ENCODE measurements around the gene RPUSD1. TPM values are rescaled to one million over a fixed set of nuclear protein-coding genes. Genes with fewer than 3 reads are reported as not detected.
"Not testable (repeated sequence)": the region's sequence is repeated elsewhere in the genome, so short reads cannot be mapped to it uniquely, and the experiment has no call there.

RPUSD1 gene
- total RNA-seq, 1 experiment from 2014 or later = 69.3 TPM

- no peak for DNase-seq (ENCODE audit: low spot score)
- in situ Hi-C loops (cut with HindIII; ENCODE audit: low sequenced_read_pairs) = no loop called here
Observed at GRCh38 chr16:820748-821147, 32.6 kb upstream of the RPUSD1 start.

DNA sequence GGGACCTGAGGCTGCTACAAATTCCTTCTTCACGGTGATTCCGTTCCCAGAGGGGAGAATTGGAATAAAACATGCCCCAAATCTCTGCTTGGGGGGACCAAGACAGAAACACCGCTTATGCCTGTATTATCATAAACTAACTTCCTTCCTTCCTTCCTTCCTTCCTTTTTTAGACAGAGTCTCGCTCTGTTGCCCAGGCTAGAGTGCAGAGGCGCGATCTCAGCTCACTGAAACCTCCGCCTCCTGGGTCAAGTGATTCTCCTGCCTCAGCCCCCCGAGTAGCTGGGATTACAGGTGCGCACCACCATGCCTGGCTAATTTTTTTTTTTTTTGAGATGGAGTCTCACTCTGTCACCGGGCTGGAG lies 31.8 kb upstream of the RPUSD1 start:
- in situ Hi-C loops (cut with HindIII; ENCODE audit: low sequenced_read_pairs); DNase-seq (ENCODE audit: low spot score): not testable (repeated sequence)

- in situ Hi-C loops (cut with HindIII; ENCODE audit: low sequenced_read_pairs) = no loop called here
- DNase-seq (ENCODE audit: low spot score) = no peak
Observed at GRCh38 chr16:819336-820043, 31.3 kb upstream of the RPUSD1 start.

DNA sequence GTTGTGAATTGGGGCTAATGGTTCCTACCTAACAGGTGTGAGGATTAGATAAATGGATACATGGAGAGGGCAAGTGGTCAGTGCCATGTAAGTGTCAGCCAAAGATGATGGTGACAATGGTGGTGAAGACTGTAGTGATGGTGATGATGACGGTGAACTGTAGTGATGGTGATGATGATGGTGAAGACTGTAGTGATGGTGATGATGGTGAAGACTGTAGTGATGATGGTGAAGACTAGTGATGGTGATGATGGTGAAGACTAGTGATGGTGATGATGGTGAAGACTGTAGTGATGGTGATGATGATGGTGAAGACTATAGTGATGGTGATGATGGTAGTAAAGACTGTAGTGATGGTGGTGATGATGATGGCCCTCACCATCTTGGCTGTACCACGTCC lies 30.4 kb upstream of the RPUSD1 start:
- in situ Hi-C loops (cut with HindIII; ENCODE audit: low sequenced_read_pairs) = no loop called here
- no peak for DNase-seq (ENCODE audit: low spot score)

DNA sequence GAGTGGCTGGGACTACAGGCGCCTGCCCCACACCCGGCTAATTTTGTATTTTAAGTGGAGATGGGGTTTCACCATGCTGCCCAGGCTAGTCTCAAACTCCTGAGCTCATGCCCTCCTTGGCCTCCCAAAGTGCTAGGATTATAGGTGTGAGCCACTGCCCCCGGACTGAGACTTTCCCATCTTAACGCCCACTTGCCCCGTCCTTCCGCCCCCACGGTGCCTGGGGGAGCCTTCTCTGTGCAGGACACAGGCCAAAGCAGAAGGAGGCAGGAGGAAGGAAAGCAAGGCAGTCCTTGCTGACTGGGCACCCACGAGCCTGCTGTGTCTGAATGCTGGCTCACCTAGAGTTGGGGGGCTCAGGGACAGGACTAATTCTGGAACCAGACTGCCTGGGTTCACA lies 30.0 kb upstream of the RPUSD1 start:
- in situ Hi-C loops (cut with HindIII; ENCODE audit: low sequenced_read_pairs) = no loop called here
- no peak for DNase-seq (ENCODE audit: low spot score)

DNA sequence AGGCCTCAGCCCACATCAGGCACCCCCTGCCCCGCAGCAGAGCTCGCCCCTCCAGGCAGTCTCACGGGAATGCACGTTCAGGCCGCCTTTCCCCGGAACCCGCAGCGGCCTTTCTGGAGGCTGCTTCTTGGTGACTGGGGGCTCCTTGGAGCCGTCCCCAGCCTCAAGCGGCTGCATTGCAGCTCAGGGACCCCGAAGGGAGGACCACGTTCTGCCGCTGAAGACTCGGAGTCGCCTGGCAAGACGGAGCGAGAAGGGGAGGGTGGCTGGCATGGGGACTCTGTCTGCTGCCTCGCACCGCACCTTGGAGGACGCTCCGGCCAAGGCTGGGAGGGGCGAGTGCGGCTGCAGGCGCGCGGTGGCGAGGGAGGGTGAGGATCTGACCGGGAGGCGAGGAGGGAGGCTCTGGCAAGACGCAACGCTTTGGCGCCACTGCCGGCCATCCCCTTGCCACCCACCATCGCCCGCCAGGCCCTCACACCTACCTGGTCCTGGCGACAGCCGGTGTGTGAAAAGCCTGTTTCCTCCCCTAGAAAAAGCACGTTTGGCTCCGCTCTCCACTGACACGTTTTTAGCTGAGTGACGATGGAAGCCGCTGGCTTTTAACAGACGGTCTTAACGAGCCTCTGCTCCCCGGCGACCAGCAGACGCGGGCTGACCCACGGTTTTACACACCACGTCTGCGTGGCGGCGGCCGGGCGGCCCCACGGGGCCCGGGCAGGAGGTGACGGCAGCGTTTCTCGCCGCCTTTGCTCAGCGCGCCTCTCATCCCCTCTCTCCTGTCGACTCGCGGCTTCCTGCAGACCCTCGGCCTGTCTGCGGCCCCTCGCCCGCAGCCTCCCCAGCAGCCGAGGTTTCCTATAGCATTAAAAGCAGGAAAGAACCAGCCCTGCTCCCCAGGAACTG lies 29.1 kb upstream of the RPUSD1 start:
- in situ Hi-C loops (cut with HindIII; ENCODE audit: low sequenced_read_pairs) = no loop called here
- DNase-seq (ENCODE audit: low spot score) = no peak

- in situ Hi-C loops (cut with HindIII; ENCODE audit: low sequenced_read_pairs) = no loop called here
- DNase-seq (ENCODE audit: low spot score) = no peak
Observed at GRCh38 chr16:815861-816260, 27.7 kb upstream of the RPUSD1 start.

DNA sequence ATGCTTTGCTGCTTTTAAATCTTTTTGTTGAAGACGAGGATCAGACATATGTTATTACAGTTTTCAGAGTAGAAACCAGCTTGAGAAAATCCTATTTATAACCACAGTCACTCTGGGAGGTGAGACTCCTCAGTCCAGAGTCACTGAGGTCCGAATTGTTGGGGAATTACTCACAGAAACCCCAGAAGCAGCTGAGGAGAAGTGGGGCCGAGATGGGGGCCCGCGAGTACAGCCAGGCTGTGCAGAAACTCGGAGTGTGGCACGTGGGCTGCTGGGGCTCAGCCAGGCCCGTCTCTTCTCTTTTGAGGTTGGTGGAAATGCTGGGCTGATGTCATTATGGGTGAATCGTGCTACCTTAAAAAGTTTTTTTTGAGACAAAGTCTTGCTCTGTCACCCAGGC lies 26.8 kb upstream of the RPUSD1 start:
- DNase-seq (ENCODE audit: low spot score) = no peak
- in situ Hi-C loops (cut with HindIII; ENCODE audit: low sequenced_read_pairs) = no loop called here

DNA sequence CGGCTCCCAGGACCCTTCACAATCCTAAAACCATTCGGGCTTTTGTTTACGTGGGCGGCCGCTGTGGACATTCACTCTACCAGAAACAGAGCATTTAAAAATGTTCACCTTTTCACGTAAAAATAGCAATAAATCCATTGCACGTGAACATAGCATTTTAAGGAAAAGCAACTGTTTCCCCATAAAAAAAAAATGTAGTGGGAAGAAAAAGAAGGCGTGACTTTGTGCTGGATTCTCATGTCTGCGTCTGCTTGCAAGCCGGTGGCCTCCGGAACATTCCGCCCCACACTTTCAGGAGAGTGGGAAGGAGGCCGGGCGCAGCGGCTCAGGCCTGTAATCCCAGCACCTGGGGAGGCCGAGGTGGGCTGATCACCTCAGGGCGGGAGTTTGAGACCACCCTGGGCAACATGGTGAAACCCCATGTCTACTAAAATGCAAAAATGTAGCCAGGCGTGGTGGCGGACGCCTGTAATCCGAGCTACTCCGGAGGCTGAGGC lies 25.8 kb upstream of the RPUSD1 start:
- no peak for DNase-seq (ENCODE audit: low spot score)
- in situ Hi-C loops (cut with HindIII; ENCODE audit: low sequenced_read_pairs) = no loop called here

- no peak for DNase-seq (ENCODE audit: low spot score)
- in situ Hi-C loops (cut with HindIII; ENCODE audit: low sequenced_read_pairs) = no loop called here
Observed at GRCh38 chr16:813204-813915, 25.2 kb upstream of the RPUSD1 start.

DNA sequence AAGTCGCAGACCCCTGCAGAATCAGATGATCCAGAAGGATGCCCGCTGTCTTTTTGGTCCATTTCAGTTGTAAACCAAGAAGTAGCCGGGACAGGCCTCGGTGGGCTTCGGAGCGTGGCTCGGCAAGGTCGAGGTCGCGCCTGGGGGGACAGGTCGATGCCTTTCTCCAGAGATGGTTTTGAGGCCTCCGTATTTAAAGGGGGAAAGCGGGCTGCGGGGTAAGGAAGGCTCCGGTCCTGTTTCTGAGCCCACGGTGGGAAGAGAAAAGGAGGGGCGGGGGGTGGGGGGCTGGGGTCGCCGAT lies 19.9 kb upstream of the RPUSD1 start:
- in situ Hi-C loops (cut with HindIII; ENCODE audit: low sequenced_read_pairs) = no loop called here
- DNase-seq (ENCODE audit: low spot score) = no peak

DNA sequence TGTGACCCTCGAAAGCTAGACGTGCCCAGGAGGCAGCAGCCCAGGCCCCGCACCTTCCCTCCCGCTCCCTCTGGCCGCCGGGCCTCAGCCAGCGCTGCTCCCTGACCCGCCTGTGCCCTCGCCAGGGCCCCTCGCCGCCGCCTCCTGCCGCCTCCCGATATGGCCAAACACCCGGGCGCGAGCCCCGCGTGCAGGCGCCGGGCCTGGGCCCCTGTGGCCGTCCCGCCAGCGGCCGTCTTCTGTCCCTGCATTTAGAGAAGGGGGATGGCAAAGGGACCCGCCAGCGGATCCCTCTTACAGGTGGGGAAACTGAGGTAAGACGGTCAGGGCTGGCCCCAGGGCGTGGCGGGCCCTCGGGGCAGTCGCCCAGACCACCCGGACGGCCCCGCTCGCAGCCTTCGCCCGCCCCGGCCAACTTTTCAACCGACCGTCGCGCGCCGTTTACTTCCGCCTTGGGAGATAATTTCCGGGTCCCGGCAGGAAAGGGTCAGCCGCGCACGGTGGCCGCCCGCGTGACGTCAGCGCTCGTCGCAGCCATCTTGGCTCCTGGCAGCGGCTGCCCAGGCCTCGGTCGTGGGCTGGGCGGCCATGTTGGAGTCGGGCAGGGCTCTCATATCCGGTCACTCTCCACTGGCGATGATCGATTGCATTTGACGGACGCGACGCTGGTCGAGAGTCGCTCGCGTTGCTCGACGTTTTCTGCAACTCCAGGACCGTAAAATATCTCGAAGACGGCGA lies 19.3 kb upstream of the RPUSD1 start:
- DNase-seq (ENCODE audit: low spot score) = peak; percentile 91
- in situ Hi-C loops (cut with HindIII; ENCODE audit: low sequenced_read_pairs) = no loop called here

- in situ Hi-C loops (cut with HindIII; ENCODE audit: low sequenced_read_pairs) = no loop called here
- DNase-seq (ENCODE audit: low spot score) = no peak
Observed at GRCh38 chr16:805474-805873, 17.3 kb upstream of the RPUSD1 start.

DNA sequence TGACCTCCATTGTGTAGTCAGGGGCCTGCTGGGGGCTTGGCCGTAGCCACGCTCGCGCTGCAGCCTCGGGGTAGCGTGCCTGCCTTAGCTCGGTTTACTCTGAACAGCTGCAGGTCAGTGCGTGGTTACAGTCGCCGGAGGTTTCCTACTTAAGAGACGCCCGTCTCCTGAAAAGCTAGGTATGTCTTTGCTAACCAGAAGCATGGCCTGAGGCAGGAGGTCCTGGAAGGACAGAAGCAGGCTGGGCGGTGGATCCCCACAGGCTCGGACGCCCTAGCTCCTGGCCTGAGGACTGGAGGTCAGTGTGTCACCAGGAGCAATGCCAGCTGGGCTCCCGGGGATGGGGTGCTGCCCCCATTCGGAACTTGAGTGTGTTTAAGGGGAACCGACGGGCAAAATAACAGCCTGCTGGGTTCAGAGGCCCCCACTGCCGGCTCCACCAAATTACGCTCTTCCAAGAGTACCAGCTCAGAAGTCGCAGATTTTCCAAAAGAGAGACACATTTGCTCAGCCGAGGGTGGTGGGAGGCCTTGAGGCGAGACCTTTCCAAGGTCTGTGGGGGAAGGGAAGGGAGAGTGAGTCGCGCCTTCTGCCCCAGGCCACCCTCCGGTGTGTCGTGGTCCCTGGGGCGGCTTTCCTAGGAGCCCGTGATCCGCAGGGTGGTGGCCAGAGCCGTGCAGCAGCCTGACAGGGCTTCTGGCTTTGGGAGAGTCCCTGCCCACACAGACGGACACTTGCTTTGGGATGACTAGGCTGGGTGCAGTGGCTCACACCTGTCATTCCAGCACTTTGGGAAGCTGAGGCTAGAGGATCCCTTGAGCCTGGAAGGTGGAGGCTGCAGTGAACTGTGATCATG lies 16.2 kb upstream of the RPUSD1 start:
- no peak for DNase-seq (ENCODE audit: low spot score)
- in situ Hi-C loops (cut with HindIII; ENCODE audit: low sequenced_read_pairs) = no loop called here

DNA sequence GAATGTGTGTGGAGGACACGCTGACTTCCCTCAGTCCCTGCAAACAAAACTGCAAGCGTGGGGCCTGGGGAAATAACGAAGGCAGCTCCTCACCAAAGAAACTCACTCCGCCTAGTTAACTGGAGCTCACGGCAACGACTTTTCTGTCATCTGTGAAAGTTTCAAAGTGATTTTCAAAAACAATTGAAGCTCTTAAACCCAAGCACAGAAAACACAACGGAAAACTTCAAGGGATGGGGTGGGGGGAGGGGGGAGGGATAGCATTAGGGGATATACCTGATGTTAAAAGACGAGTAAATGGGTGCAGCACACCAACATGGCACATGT lies 15.5 kb upstream of the RPUSD1 start:
- DNase-seq (ENCODE audit: low spot score) = no peak
- in situ Hi-C loops (cut with HindIII; ENCODE audit: low sequenced_read_pairs) = no loop called here

- in situ Hi-C loops (cut with HindIII; ENCODE audit: low sequenced_read_pairs) = no loop called here
- DNase-seq (ENCODE audit: low spot score) = no peak
Observed at GRCh38 chr16:802914-803753, 15.0 kb upstream of the RPUSD1 start.

DNA sequence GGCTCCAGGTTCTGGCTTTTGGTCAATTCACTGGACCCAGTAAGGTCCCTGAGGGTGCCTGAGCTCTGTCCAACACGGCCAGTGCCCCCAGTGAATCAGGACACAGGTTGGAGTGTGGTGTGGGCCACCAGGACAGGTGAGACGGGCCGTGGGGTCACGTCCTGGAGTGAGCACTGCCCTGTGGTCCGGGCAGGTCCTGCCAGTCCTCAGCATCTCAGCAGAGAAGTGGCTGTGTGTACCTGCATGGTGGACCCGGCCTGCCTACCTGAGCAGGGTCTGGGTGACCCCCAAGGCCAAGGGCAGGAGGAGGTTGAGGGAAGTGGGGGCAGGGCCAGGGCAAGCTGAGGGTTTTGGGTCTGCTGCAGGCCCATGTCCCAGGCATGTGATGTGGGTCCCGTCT lies 14.3 kb upstream of the RPUSD1 start:
- no peak for DNase-seq (ENCODE audit: low spot score)
- in situ Hi-C loops (cut with HindIII; ENCODE audit: low sequenced_read_pairs) = no loop called here
